ENCODE data around the gene ENSA. TPM values are rescaled to one million over a fixed set of nuclear protein-coding genes. Genes with fewer than 3 reads are reported as not detected.

Gene ENSA
- total and polyA plus RNA-seq, 2 donors (not counting 3 experiments of a cell fraction or from before 2014, with no cell fraction given) = 32.4 to 155 TPM

DNA sequence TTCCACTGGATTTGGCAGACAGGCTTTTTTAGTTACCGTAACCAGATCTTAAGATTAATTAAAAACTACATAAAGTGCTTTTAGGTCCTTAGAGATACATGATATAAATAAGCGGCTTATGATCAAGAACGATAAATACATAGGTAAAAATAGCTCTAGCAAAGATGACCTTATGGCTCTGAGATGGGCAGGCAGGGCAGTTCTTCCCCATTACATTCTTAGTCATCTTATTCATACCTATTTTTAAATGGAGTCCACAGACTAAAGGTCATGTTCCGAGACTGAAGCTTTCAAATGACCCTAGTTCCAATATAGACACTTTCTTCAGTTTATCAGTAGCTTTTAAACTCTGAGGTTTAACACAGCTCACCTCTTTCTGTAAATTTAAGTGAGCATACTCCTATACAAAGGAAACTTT lies 54.3 kb downstream of the ENSA start:
- H3K9me1 ChIP-seq (replicated peaks; ENCODE audit: control insufficient read depth, extremely low read depth, insufficient read depth, low read length) = no peaks in the 10 kb centered on the region
- dilution Hi-C loops (cut with MboI; ENCODE audit: extremely low pct_ligation_motif_present, low sequenced_read_pairs) = loop anchor here (10.0 kb wide), 1 partner anchor 90 kb away; no protein-coding TSS in a partner anchor
- H3K27ac ChIP-seq (ENCODE audit: insufficient read depth, low read depth, low read length) = peak overlapping the region; percentile 50
- DNase-seq (ENCODE audit: low read depth, low spot score) (no peak), FAIRE-seq (no peak)
- intact Hi-C loops (cut with micrococcal nuclease) = loop anchor here (5.0 kb wide), 1 partner anchor 237 kb away; no protein-coding TSS in a partner anchor
- ChIA-PET CTCF (interaction anchor here (10.3 to 13.4 kb wide), 2 partner anchors 13 to 45 kb away, joined by 147 to 184 read pairs; no protein-coding TSS in a partner anchor), POLR2A (interaction anchor here (1.5 kb wide), 1 partner anchor 11 kb away, joined by 6 read pairs; no protein-coding TSS in a partner anchor)
- peaks cover 73% of the 10 kb centered on the region for H3K79me2 ChIP-seq (ENCODE audit: control insufficient read depth, insufficient read depth, low read length)
- TF ChIP-seq POLR2A (IDR thresholded peaks at IDR 0.05; ENCODE audit: low read depth, low read length) (no peak), MYC (IDR thresholded peaks at IDR 0.05; ENCODE audit: low read depth, low read length) (no peak), POLR2AphosphoS5 (IDR thresholded peaks at IDR 0.05; ENCODE audit: insufficient read depth, low read depth, low read length) (no peak), FOS (IDR thresholded peaks at IDR 0.05; ENCODE audit: borderline replicate concordance, insufficient read depth, low read length) (no peak), EZH2 (IDR thresholded peaks at IDR 0.05; ENCODE audit: borderline replicate concordance, low read depth, low read length, severe bottlenecking) (no peak), JUN (IDR thresholded peaks at IDR 0.05; ENCODE audit: borderline replicate concordance, insufficient read depth, insufficient read length, low read depth) (no peak), GATA2 (IDR thresholded peaks at IDR 0.05; ENCODE audit: insufficient read depth, insufficient read length, low read depth, low read length) (no peak)
- TF ChIP-seq, protein P1, sequence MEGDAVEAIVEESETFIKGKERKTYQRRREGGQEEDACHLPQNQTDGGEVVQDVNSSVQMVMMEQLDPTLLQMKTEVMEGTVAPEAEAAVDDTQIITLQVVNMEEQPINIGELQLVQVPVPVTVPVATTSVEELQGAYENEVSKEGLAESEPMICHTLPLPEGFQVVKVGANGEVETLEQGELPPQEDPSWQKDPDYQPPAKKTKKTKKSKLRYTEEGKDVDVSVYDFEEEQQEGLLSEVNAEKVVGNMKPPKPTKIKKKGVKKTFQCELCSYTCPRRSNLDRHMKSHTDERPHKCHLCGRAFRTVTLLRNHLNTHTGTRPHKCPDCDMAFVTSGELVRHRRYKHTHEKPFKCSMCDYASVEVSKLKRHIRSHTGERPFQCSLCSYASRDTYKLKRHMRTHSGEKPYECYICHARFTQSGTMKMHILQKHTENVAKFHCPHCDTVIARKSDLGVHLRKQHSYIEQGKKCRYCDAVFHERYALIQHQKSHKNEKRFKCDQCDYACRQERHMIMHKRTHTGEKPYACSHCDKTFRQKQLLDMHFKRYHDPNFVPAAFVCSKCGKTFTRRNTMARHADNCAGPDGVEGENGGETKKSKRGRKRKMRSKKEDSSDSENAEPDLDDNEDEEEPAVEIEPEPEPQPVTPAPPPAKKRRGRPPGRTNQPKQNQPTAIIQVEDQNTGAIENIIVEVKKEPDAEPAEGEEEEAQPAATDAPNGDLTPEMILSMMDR (IDR thresholded peaks at IDR 0.05; ENCODE audit: extremely low read depth in 1 of 2, insufficient read depth in 1 of 2, low read depth in 1 of 2, low read length in 2 of 2) = no peak
- TF ChIP-seq, protein P2, sequence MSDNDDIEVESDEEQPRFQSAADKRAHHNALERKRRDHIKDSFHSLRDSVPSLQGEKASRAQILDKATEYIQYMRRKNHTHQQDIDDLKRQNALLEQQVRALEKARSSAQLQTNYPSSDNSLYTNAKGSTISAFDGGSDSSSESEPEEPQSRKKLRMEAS (IDR thresholded peaks at IDR 0.05; ENCODE audit: insufficient read depth, insufficient read length) = no peak
- H2AFZ ChIP-seq (ENCODE audit: low read depth, low read length) = no peak overlapping the region
- peak overlapping the region; percentile 91 to 99 (median 92) for H3K4me3 ChIP-seq (replicated peaks in 1 of 3; ENCODE audit: insufficient read depth in 1 of 3, low read depth in 1 of 3, low read length in 3 of 3)
- peaks cover 36% of the 10 kb centered on the region for H4K20me1 ChIP-seq (replicated peaks; ENCODE audit: control insufficient read depth, extremely low read depth, insufficient read depth, low read length)
- H3K27me3 ChIP-seq (ENCODE audit: control insufficient read depth in 2 of 2, insufficient read depth in 2 of 2, low read length in 2 of 2) = no peaks in the 10 kb centered on the region
- peaks cover 34% of the 10 kb centered on the region for H3K4me1 ChIP-seq (ENCODE audit: control insufficient read depth, extremely low read depth, insufficient read depth, low read length)
- H3K9me3 ChIP-seq (replicated peaks; ENCODE audit: control insufficient read depth, insufficient read depth, low read length) = no peaks in the 10 kb centered on the region
- BruUV-seq (replicated peaks) = no TSS peak
- peak overlapping the region; percentile 87 for H3K4me2 ChIP-seq (ENCODE audit: insufficient read depth, low read length)
- H3K36me3 ChIP-seq (ENCODE audit: control insufficient read depth in 2 of 2, extremely low read depth in 1 of 2, insufficient read depth in 2 of 2, low read length in 2 of 2) = peaks cover 17 to 39% of the 10 kb centered on the region in 2 experiments
- H3K9ac ChIP-seq (replicated peaks; ENCODE audit: extremely low read depth, insufficient read depth, low read length) = peak overlapping the region; percentile 97
